Suprapubic skin (tissue), 4 donors: Measurements from ENCODE around the gene GALNT13.

Experiments used
- EP300 ChIP-seq: sonication (generic); formaldehyde crosslinking; IDR thresholded peaks from one replicate; pipeline ENCODE4 v1.6.1; 2017; ENCODE audit warnings: antibody characterized with exemption
- POLR2A ChIP-seq, 2 donors: fragments of 450-650 bp; IDR thresholded peaks; one replicate each; pipeline ENCODE4 v1.6.1; 2017; ENCODE audit warnings: antibody characterized with exemption in 2 of 2, mild to moderate bottlenecking in 2 of 2, moderate library complexity in 2 of 2
- POLR2AphosphoS5 ChIP-seq, 3 donors: sonication (generic); formaldehyde crosslinking; IDR thresholded peaks; one replicate each; pipeline ENCODE4 v1.6.1; 2017; ENCODE audit warnings: antibody characterized with exemption in 3 of 3
- TF ChIP-seq, protein P1 (sequence below), 2 donors: fragments of 200-600 bp in 1 of 2; fragments of 450-650 bp in 1 of 2; sonication (generic) in 1 of 2; IDR thresholded peaks; one replicate each; pipeline ENCODE4 v1.5.1; 2016 to 2019; ENCODE audit warnings: antibody characterized with exemption in 2 of 2, mild to moderate bottlenecking in 1 of 2, moderate library complexity in 1 of 2

- TF ChIP-seq, protein P1, sequence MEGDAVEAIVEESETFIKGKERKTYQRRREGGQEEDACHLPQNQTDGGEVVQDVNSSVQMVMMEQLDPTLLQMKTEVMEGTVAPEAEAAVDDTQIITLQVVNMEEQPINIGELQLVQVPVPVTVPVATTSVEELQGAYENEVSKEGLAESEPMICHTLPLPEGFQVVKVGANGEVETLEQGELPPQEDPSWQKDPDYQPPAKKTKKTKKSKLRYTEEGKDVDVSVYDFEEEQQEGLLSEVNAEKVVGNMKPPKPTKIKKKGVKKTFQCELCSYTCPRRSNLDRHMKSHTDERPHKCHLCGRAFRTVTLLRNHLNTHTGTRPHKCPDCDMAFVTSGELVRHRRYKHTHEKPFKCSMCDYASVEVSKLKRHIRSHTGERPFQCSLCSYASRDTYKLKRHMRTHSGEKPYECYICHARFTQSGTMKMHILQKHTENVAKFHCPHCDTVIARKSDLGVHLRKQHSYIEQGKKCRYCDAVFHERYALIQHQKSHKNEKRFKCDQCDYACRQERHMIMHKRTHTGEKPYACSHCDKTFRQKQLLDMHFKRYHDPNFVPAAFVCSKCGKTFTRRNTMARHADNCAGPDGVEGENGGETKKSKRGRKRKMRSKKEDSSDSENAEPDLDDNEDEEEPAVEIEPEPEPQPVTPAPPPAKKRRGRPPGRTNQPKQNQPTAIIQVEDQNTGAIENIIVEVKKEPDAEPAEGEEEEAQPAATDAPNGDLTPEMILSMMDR (IDR thresholded peaks at IDR 0.05) = no peak
- TF ChIP-seq EP300 (no peak), POLR2A (IDR thresholded peaks at IDR 0.05) (no peak), POLR2AphosphoS5 (IDR thresholded peaks at IDR 0.05) (no peak)
These were observed 435.3 kb downstream of the GALNT13 start for GRCh38 chr2:154307007-154307406.
